Measurements from ENCODE around the gene KIF5B. TPM values are rescaled to one million over a fixed set of nuclear protein-coding genes. Genes with fewer than 3 reads are reported as not detected.
"Not testable (repeated sequence)": the region's sequence is repeated elsewhere in the genome, so short reads cannot be mapped to it uniquely, and the experiment has no call there.

Gene KIF5B
- total RNA-seq, 2 donors from 2014 or later, result 148 to 164 TPM

DNA sequence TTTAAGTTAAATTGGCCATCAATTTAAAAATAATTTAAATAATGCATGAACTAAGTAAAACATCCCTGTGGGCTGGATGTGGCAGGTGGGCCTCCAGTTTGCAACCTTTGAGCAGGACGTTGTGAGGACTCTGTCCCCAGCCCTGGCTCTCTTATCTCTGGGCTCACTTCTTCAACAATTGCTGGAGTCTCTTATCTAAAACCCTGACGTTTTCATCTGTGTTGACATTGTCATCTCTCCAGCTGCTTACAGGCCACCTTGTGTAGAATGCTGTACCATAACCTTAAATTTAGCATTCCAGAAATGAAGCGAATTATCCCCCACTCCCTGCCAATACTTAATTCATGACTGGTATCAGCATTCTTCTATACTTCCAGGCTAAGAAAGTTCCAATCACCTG is 3.2 kb upstream of the KIF5B start:
- Histone ChIP-seq H3K27me3 (replicated peaks; ENCODE audit: insufficient read depth) (no peaks in the 10 kb centered on the region), H3K36me3 (no peaks in the 10 kb centered on the region), H3K9me3 (no peaks in the 10 kb centered on the region), H3K4me1 (ENCODE audit: control insufficient read depth in 1 of 2, low read depth in 2 of 2) (peaks cover 0 to 5% of the 10 kb centered on the region in 2 donors), H3K4me3 (no peak overlapping the region), H3K27ac (no peak overlapping the region)
- TF ChIP-seq, protein P1, sequence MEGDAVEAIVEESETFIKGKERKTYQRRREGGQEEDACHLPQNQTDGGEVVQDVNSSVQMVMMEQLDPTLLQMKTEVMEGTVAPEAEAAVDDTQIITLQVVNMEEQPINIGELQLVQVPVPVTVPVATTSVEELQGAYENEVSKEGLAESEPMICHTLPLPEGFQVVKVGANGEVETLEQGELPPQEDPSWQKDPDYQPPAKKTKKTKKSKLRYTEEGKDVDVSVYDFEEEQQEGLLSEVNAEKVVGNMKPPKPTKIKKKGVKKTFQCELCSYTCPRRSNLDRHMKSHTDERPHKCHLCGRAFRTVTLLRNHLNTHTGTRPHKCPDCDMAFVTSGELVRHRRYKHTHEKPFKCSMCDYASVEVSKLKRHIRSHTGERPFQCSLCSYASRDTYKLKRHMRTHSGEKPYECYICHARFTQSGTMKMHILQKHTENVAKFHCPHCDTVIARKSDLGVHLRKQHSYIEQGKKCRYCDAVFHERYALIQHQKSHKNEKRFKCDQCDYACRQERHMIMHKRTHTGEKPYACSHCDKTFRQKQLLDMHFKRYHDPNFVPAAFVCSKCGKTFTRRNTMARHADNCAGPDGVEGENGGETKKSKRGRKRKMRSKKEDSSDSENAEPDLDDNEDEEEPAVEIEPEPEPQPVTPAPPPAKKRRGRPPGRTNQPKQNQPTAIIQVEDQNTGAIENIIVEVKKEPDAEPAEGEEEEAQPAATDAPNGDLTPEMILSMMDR (IDR thresholded peaks at IDR 0.05), result no peak
- DNase-seq (ENCODE audit: low spot score) (no peak), ATAC-seq (ENCODE audit: insufficient number of reproducible peaks, low FRiP score, low read depth) (no peak)

DNA sequence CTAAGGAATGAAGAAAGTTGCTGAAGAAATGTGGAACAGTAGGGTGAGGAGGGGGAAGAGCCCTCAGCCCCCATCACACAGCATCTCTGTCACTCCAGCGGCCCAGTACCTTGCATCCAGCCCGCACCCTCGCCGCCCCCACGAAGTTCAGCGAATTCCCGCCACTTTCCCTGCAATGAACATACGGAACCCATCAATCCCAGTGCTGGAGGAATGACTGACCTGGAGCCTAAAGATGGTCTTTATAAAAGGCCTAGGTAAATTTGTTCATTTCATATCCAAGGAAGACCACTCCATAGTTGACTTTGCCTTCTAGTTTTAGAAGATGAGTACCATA is 779 bp upstream of the KIF5B start:
- no peaks in the 10 kb centered on the region for H3K36me3 ChIP-seq
- H3K9me3 ChIP-seq, result no peaks in the 10 kb centered on the region
- H3K4me1 ChIP-seq (ENCODE audit: control insufficient read depth in 1 of 2, low read depth in 2 of 2), result peaks cover 12 to 13% of the 10 kb centered on the region in 2 donors
- TF ChIP-seq, protein P1 (IDR thresholded peaks at IDR 0.05), result no peak
- no peaks in the 10 kb centered on the region for H3K27me3 ChIP-seq (replicated peaks; ENCODE audit: insufficient read depth)
- ATAC-seq (ENCODE audit: insufficient number of reproducible peaks, low FRiP score, low read depth) (no peak), DNase-seq (ENCODE audit: low spot score) (no peak)
- H3K4me3 ChIP-seq, result peak overlapping the region; percentile 99
- peak overlapping the region; percentile 94 to 99 for H3K27ac ChIP-seq

DNA sequence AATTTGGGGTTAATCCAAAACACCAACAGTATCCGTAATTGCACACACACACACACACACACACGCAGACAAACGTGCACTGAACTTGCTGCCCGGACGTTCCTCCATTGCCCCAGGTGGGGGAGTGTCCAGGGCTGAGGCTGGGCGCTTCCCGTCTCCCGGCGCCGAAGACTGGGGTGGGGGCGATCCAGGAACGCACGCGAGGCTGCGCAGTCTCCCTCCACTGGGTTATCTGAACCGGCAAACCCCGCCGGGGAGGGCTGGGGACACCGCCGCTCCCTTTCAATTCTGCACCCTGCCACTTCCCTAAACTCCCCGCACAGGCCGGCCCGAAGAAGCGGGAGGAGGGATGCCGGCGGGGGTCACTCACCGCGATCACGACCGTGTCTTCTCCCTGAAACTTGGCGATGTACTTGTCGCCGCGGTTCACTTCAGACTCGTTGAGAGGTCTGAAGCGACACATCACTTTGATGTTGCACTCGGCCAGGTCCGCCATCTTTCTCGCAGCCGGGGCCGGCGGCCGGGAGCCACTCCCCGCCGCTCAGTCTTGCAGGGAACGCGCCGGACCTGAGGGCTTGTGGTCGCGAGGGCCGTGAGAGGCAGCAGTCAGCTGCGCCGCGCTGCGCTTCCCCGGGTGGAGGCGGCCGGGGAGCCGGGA is 618 bp downstream of the KIF5B start:
- peak; percentile 38 for ATAC-seq (ENCODE audit: insufficient number of reproducible peaks, low FRiP score, low read depth)
- H3K9me3 ChIP-seq, result no peaks in the 10 kb centered on the region
- H3K36me3 ChIP-seq, result no peaks in the 10 kb centered on the region
- peak; percentile 14 for DNase-seq (ENCODE audit: low spot score)
- H3K4me3 ChIP-seq, result peak overlapping the region; percentile 99
- H3K27ac ChIP-seq, result peak overlapping the region; percentile 94 to 99
- H3K4me1 ChIP-seq (ENCODE audit: control insufficient read depth in 1 of 2, low read depth in 2 of 2), result peaks cover 25 to 27% of the 10 kb centered on the region in 2 donors
- H3K27me3 ChIP-seq (replicated peaks; ENCODE audit: insufficient read depth), result no peaks in the 10 kb centered on the region
- TF ChIP-seq, protein P1 (IDR thresholded peaks at IDR 0.05), result no peak

DNA sequence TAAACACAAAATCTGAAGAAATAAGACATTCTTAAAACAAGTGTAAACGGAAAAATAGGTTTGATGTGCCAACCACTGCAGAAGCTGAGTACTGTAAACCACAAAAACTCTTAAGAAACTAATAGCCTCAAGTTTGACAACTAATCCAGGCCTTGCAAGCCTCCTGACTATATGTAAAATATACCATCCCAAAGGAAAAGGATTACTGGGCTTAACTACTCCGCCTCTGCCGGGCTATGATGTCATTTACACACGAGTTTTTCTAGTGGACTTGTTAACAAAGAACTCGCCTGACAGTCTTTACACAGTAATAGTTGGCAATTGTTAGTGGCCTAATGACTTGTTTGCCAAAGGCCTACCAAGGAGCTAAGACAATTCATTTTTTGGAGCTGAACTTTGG is 2.1 kb downstream of the KIF5B start:
- TF ChIP-seq, protein P1 (IDR thresholded peaks at IDR 0.05), result no peak
- no peak for ATAC-seq (ENCODE audit: insufficient number of reproducible peaks, low FRiP score, low read depth)
- H3K9me3 ChIP-seq, result no peaks in the 10 kb centered on the region
- no peak for DNase-seq (ENCODE audit: low spot score)
- peaks cover 34 to 42% of the 10 kb centered on the region in 2 donors for H3K4me1 ChIP-seq (ENCODE audit: control insufficient read depth in 1 of 2, low read depth in 2 of 2)
- peak overlapping the region; percentile 99 for H3K4me3 ChIP-seq
- H3K36me3 ChIP-seq, result no peaks in the 10 kb centered on the region
- H3K27me3 ChIP-seq (replicated peaks; ENCODE audit: insufficient read depth), result no peaks in the 10 kb centered on the region
- H3K27ac ChIP-seq, result peak overlapping the region; percentile 94 to 99

DNA sequence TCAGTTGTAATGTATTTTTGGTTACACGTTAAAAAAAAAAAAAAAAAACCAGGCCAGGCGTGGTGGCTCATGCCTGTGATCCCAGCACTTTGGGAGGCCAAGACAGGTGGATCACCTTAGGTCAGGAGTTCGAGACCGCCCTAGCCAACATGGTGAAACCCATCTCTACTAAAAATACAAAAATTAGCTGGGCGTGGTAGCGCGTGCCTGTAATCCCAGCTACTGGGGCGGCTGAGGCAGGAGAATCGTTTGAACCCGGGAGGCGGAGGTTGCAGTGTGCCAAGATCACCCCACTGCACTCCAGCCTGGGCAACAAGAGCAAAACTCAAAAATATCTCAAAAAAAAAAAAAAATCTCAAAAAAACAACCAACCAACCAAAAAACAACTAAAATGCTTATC is 2.8 kb downstream of the KIF5B start:
- not testable (repeated sequence) for DNase-seq (ENCODE audit: low spot score)
- H3K4me1 ChIP-seq (ENCODE audit: control insufficient read depth in 1 of 2, low read depth in 2 of 2), result peaks cover 38 to 49% of the 10 kb centered on the region in 2 donors
- peak overlapping the region; percentile 94 to 99 for H3K27ac ChIP-seq

DNA sequence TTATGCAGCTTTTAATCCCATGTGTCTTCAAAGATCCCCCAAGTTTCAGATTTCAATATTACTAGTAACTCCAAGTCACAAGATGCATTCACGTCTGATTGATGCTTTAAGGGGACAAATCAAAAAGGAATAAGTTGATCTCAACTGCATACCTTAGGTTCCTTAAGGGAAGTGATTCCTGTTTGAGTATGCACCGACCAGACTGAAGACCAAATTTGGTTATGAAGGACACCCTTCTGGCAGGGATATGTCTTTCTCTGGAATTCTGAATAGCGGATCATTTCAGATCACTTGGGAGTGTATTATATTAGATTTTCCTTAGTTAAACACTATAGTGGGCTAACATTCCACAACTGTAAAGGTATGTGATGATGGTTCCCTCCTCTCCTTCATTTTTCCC is 4.3 kb downstream of the KIF5B start:
- H3K4me3 ChIP-seq, result peak overlapping the region; percentile 99
- H3K27me3 ChIP-seq (replicated peaks; ENCODE audit: insufficient read depth), result no peaks in the 10 kb centered on the region
- peak overlapping the region; percentile 71 to 99 for H3K27ac ChIP-seq
- peaks cover 6% of the 10 kb centered on the region for H3K36me3 ChIP-seq
- DNase-seq (ENCODE audit: low spot score) (no peak), ATAC-seq (ENCODE audit: insufficient number of reproducible peaks, low FRiP score, low read depth) (no peak)
- no peaks in the 10 kb centered on the region for H3K9me3 ChIP-seq
- peaks cover 47 to 58% of the 10 kb centered on the region in 2 donors for H3K4me1 ChIP-seq (ENCODE audit: control insufficient read depth in 1 of 2, low read depth in 2 of 2)
- TF ChIP-seq, protein P1 (IDR thresholded peaks at IDR 0.05), result no peak

More for the DNA sequence above, 2.8 kb downstream of the KIF5B start:
- ATAC-seq (ENCODE audit: insufficient number of reproducible peaks, low FRiP score, low read depth); H3K27me3 ChIP-seq (replicated peaks; ENCODE audit: insufficient read depth); H3K36me3 ChIP-seq; H3K9me3 ChIP-seq: not testable (repeated sequence)
- peak overlapping the region; percentile 99 for H3K4me3 ChIP-seq

All from thoracic aorta (tissue), 2 donors.